GM19463 (cell line): ENCODE measurements around the gene EEF1G.
"Not testable (repeated sequence)": the region's sequence is repeated elsewhere in the genome, so short reads cannot be mapped to it uniquely, and the experiment has no call there.

Experiments used
- ATAC-seq: cut with Tn5 transposase; IDR thresholded peaks from one replicate; pipeline ENCODE4 v1.9.1; 2021; ENCODE audit warnings: mild to moderate bottlenecking, moderate library complexity; ENCODE audit not compliant: unreplicated experiment

Gene EEF1G

GRCh38 chr11:62603776-62604299 is 30.1 kb upstream of the EEF1G start:
- no peak for ATAC-seq

GRCh38 chr11:62603072-62603408 is 29.3 kb upstream of the EEF1G start:
- no peak for ATAC-seq

- no peak for ATAC-seq
Observed at GRCh38 chr11:62602141-62603071, 28.7 kb upstream of the EEF1G start.

- ATAC-seq = peak; percentile 80
Observed at GRCh38 chr11:62601372-62602140, 27.9 kb upstream of the EEF1G start, which contains the start of gene MTA2. Gene MTA2 (minus strand): TSS chr11:62601865. CDS start chr11:62601450, 415 bp downstream.

- ATAC-seq = peak; percentile 8
Observed at GRCh38 chr11:62601122-62601371, 27.4 kb upstream of the EEF1G start.

- ATAC-seq = no peak
Observed at GRCh38 chr11:62600367-62601121, 26.9 kb upstream of the EEF1G start.

GRCh38 chr11:62599901-62600300 is 26.2 kb upstream of the EEF1G start:
- ATAC-seq = no peak

GRCh38 chr11:62599069-62599696 is 25.5 kb upstream of the EEF1G start:
- ATAC-seq = peak; percentile 54

- no peak for ATAC-seq
Observed at GRCh38 chr11:62595124-62595523, 21.4 kb upstream of the EEF1G start.

- ATAC-seq = no peak
Observed at GRCh38 chr11:62593434-62594044, 19.8 kb upstream of the EEF1G start.

GRCh38 chr11:62592989-62593421 is 19.3 kb upstream of the EEF1G start:
- ATAC-seq = no peak

- ATAC-seq = no peak
Observed at GRCh38 chr11:62592146-62592815, 18.6 kb upstream of the EEF1G start.

- peak; percentile 93 for ATAC-seq
Observed at GRCh38 chr11:62591448-62592145, 17.9 kb upstream of the EEF1G start, which contains the start of gene TUT1. Gene TUT1 (minus strand): TSS chr11:62591523. CDS start chr11:62591485, 38 bp downstream.

GRCh38 chr11:62588966-62589637 is 15.4 kb upstream of the EEF1G start:
- no peak for ATAC-seq

GRCh38 chr11:62585356-62585755 is 11.7 kb upstream of the EEF1G start:
- ATAC-seq = not testable (repeated sequence)

- not testable (repeated sequence) for ATAC-seq
Observed at GRCh38 chr11:62581735-62582134, 8.0 kb upstream of the EEF1G start.

- ATAC-seq = no peak
Observed at GRCh38 chr11:62580959-62581715, 7.4 kb upstream of the EEF1G start.

GRCh38 chr11:62579252-62579651 is 5.6 kb upstream of the EEF1G start:
- ATAC-seq = no peak
